GM10847 (cell line): ENCODE data around the gene DOK7.

Source experiments
- POLR2A ChIP-seq: IDR thresholded peaks from 2 replicates; pipeline ENCODE4 v1.6.1; 2011; ENCODE audit not compliant: insufficient read length; ENCODE audit errors: extremely low read depth

The DOK7 gene

DNA sequence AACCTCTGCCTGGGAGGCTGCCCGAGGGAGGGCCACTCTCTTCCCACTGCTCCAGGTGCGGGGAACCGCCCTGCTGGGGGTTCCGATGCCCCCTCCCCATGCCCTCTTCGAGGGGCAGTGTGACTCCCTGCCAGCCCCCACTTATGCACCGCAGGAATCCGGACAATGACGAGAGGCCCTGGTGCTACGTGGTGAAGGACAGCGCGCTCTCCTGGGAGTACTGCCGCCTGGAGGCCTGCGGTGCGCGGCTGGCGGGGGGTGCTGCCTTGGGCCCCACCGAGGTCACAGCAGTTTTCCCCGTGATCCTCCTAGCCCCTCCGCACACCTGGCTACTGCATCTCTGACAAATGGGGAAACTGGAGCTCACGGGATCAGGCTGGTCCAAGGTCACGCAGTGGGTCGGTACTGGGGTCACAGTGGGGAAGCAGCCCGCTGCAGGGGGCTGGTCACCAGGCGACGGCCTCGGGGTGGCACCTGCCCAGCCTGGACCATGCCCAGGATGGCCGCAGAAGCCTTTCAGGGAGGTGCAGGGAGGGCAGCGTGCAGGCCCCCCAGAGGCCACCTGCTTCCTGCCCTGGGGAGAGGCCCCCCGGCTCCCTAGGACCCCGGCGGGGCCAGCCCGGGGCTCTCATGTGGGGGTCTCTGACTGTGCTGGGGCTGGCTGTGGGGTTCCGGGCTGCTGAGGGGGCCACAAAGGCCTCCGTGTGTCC is 17.8 kb upstream of the DOK7 start:
- no peak for TF ChIP-seq POLR2A

DNA sequence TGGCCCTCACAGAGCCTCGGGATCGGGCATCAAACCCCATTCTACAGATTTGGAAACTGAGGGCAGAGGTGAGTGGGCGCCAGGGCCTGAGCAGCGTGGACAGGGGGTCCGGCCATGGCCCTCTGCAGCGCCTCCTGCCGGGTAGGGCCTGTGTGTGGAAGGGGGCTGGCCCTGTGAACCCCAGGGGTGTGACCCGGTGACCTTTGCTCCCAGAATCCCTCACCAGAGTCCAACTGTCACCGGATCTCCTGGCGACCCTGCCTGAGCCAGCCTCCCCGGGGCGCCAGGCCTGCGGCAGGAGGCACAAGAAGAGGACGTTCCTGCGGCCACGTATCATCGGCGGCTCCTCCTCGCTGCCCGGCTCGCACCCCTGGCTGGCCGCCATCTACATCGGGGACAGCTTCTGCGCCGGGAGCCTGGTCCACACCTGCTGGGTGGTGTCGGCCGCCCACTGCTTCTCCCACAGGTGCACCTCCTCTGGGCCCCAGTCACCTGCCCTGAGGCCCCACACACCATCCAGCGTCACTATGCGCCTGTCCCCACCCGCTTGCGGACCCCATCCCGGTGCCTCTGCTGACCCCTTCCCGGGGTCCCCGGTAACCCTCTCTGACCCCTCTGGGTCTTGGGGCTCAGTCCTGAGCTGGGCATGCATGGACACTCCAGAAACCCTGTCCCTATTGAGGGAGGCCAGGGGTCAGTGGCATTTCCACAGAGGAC is 17.1 kb upstream of the DOK7 start:
- no peak for TF ChIP-seq POLR2A

DNA sequence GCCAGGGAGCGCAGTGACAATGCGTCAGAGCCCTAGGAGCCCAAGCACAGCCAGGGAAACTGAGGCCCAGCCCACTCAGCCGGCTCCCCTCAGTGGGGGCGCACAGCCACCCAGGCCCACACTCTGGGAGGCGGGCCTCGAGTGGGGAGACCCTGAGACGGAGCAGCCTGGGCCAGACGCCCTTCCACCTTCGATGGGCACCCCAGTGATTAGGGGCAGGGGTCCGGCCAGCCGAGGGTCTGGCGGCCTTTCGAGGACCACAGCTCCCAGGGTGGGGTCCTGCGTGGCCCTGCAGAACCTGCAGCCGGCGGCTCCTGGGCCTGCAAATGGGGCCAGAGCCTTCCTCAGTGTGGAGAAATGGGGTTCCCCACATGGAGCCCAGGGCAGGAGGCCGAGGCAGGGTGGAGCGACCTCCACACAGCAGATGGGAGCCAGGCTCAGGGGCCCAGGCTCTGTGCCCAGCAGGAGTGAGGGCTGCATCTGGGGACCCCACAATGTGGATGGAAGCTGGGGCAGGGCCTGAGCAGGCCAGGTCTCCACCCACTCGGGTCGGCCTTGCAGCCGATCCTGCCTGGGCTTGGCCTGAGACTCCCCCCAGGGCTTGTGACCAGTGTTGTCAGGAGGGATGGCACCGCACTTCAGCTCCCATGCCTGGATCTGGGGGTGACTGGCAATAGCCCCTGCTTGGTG is 16.3 kb upstream of the DOK7 start:
- no peak for TF ChIP-seq POLR2A

DNA sequence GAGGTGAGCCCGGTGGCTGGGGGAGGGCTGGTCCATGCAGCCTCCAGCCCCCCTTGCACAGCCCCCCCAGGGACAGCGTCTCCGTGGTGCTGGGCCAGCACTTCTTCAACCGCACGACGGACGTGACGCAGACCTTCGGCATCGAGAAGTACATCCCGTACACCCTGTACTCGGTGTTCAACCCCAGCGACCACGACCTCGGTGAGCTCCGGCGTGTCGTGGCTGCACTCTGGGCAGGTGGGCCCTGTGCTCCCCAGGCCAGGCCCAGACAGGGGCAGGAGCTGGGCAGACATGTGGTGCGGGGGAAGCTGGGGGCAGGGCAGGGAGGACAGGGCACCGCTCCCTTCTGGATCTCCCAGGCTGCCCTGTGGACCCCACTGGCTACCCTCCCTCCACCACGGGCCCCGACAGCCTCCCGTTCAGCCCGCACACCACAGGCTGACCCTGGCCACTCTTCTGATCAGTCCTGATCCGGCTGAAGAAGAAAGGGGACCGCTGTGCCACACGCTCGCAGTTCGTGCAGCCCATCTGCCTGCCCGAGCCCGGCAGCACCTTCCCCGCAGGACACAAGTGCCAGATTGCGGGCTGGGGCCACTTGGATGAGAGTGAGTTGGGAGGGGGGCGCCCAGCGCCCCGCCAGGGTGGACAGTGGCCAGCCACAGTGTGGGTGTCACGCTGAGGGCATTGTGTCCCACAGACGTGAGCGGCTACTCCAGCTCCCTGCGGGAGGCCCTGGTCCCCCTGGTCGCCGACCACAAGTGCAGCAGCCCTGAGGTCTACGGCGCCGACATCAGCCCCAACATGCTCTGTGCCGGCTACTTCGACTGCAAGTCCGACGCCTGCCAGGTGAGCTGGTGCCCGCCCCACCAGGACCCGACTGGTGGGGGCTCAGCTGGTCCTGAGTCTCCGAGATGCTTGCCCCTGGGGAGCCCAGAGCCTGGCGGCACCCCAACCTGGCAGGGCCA is 15.4 kb upstream of the DOK7 start:
- TF ChIP-seq POLR2A = no peak

DNA sequence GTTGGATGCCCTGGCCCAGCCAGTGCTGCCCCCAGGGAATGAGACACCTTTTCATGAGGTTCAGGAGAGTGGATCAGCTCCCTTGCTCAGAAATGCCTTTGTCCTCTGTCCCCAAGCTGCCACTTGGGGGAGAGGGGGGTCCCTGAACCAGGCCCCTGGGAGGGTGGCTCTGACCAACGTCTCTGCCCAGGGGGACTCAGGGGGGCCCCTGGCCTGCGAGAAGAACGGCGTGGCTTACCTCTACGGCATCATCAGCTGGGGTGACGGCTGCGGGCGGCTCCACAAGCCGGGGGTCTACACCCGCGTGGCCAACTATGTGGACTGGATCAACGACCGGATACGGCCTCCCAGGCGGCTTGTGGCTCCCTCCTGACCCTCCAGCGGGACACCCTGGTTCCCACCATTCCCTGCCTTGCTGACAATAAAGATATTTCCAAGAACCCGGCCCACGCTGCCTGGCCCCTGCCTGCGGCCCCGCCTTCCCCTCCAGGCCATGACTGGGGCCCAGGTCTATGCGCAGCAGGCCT is 14.0 kb upstream of the DOK7 start:
- no peak for TF ChIP-seq POLR2A

DNA sequence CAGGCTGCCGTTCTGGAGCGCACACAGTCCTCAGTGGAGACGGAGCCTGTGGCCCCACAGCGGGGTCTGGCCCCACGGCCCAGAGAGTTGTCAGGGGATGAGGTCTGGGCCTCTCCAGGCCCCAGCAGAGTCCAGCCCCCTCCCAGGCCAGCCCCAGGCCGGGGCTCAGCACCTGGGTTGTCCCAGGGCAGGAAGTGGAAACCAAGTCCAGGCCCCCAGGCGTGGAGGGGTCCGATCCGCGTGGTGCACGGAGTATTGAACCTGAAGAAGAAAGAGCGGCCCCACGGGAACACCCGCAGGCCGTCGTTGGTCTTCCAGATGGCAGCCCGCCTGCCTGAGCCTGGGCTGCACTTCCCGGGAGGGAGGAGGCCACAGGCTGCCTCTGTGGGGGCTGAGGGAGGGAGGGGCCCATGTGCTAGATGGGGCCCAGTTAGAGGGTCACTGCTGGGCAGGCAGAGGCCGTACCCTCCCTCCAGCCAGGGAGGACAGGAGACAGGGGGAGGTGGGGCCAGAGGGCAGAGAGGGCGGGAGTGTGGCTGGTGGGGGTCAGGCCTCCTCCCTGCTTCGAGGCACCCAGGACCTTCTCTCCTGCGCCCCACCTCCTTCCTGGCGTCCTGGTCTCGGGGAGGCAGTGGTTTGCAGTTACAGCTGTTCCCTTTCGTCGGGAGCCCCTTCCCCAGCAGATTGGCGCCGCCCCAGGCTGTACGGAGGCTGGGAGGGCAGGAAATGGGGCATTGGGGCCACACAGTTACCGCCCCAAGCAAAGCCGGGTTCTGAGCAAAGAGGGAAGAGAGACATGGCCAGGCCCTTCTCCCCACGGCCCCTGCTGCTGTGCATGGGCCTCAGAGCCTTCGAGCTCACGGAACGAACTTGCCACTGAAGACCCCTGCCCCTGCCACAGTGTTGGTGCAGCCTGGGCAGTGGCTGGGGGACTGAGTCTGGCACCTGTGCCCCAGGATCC is 13.3 kb upstream of the DOK7 start:
- no peak for TF ChIP-seq POLR2A

DNA sequence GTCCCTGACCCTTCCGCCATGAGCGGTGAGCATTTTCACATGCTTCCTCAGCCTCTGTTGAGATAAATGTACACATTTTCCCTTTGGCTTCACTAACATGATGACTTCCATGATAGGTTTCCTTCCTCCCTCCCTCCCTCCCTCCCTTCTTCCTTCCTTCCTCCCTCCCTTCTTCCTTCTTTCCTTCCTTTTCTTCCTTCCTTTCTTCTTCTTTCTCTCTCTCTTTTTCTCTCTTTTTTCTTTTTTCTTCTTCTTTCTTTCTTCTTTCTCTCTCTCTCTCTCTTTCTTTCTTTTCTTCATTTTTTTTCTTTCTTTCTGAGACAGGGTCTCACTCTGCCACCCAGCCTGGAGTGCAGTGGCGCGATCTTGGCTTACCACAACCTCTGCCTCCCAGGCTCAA is 12.5 kb upstream of the DOK7 start:
- TF ChIP-seq POLR2A = no peak

DNA sequence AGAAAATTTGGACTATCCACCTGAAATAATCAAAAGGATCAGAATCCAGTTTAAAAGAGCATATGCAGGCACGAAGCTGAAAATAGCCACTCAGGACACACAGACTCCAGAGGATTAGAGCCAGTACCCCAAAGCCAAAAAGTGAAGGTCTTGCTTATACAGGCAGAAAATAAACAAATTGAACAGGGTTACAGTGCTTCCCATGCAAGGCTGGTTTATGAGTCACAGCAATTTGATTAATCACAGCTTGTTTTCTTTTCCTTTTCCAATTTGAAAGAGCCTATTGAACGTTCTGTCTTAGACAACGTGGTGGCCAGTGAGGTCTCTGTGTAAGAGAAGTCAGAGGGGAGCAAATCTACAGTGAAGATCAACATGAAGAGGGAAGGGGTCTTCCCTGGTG is 11.2 kb upstream of the DOK7 start:
- no peak for TF ChIP-seq POLR2A

DNA sequence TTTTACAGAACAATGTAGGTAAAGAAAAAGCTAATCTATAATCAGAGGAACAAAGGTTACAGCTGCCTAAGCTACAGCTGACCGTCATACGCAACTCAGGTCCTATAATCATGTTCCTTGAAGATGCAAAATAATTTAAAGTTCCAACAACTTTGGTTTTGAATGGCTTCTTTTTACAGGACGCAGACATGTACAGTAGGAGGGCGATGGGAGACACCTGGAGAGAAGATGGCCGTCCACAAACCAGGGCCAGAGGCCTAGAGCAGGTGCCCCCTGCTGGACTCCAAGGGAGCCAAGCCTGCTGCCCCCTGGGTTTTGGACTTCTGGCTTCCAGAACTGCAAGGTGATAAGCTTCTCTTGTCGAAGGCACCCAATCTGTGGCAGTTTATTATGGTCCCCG is 10.7 kb upstream of the DOK7 start:
- no peak for TF ChIP-seq POLR2A

DNA sequence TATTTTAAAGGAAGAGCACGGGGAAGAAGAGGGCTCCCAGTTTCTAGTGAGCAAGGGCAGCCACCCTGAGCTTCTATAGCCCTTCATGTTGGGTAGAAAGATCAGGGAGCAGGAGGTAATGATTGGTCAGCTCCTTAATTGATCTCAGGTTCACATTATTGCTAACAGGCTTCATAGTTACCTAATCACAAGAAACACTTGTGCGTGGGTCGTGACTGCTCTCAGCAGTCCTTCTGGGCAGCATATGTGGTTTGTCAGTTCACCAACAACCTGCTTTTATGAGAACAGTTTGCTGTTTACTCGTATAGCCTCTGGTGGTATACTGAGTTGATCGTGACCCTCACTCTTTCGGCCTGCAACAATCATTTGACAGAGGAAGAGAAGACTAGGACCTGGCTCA is 4.7 kb upstream of the DOK7 start:
- TF ChIP-seq POLR2A = no peak

DNA sequence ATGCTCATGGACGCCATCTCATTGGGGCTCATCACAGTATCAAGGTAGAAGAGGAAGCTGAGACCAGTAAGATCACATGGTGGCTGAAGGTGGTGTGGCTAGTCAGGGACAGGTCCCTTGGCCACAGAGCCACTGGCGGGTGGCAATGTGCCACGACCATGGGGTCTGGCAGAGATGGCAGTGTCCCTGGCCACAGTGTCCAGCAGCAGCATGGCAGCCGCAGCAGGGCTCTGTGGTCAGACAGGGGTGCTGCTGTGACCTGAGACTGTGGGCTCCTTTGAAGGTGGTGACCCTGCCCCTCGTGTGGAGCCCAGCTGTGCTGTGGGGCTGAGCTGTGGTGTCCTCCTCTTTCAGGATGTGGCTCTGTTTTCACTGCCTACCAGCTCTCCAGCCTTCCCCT is 2.2 kb upstream of the DOK7 start:
- no peak for TF ChIP-seq POLR2A

DNA sequence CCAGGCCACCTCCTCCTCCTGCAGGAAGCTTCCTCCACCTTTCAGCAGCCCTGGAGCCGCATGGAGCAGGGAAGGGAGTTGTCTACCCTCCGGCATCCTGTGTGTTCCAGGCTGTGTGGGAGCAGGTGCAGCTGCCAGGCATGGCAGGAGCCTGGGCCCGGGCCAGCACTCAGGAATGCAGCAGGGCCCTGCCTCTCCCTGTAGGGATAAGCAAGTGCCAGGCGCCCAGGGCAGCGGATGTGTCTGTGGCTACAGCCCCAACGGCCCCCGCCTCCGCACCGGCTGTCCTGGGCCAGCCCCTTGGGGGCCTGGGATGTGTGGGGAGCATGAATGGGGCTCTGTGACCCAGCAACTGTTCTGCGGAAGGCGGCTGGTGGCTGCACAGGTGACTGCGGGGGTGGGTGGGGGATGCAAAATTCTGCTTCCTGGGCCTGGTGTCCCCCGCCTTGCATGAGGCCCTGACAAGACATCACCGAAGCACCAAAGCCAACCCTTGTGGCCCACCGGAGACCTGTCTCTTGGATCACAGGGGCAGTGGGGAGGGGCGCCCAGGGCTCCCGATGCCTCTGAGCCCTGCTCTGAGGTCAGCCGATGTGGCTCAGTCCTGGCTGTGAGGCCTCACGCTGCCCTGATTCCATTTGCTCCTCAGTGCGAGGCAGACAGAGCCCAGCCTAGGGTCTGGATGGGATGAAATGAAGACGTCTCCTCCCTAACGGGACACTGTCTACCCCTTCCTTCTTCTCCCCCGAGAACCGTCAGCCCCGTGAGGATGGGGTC is 1.4 kb upstream of the DOK7 start:
- TF ChIP-seq POLR2A = no peak

DNA sequence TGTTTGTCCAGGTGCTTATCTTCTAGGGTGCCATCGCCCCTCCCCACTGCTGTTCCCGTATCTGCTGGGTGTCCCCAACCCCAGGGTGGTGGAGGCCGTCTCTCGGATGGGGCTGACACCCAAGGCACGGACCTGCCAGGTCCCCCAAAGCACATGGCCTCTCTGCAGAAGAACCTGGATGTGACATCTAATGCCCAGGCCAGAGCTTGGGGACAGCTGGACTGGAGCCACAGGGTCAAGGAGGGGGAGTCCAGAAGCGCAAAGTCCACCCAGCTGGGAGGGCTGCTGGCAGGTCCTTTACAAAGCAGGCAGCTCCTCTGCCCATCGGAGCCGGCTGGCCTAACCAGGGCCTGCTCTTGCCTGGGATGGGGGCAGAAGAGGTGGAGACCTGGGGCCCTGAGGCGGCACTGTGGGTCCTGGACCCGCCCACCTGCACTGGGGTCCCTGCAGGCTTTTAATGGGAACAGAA is 751 bp upstream of the DOK7 start:
- TF ChIP-seq POLR2A = no peak
